IMR-90 (cell line): ENCODE measurements around the gene RAB5B.

ENCODE experiments used
- BHLHE40 ChIP-seq: fragments of 150-350 bp; IDR thresholded peaks from 2 replicates; pipeline ENCODE4 v1.6.1; 2016; ENCODE audit warnings: mild to moderate bottlenecking, low read depth, low read length
- CEBPB ChIP-seq: IDR thresholded peaks from 2 replicates; pipeline ENCODE4 v1.6.1; 2012; ENCODE audit warnings: low read depth, low read length, improper control_type of control experiment
- CHD1 ChIP-seq: IDR thresholded peaks from 2 replicates; pipeline ENCODE4 v1.6.1; 2012; ENCODE audit warnings: low read depth, low read length, improper control_type of control experiment
- CTCF ChIP-seq: conservative IDR thresholded peaks from 2 replicates; pipeline ENCODE4 v1.5.1; 2012; ENCODE audit warnings: mild to moderate bottlenecking, low read depth, low read length, improper control_type of control experiment
- FOS ChIP-seq: fragments of 150-350 bp; IDR thresholded peaks from 2 replicates; pipeline ENCODE4 v1.6.1; 2016; ENCODE audit warnings: low read depth, low read length
- MXI1 ChIP-seq: IDR thresholded peaks from 2 replicates; pipeline ENCODE4 v1.6.1; 2012; ENCODE audit warnings: low read depth, mild to moderate bottlenecking, low read length, moderate library complexity, borderline replicate concordance
- NFE2L2 ChIP-seq: fragments of 150-350 bp; IDR thresholded peaks from 2 replicates; pipeline ENCODE4 v1.6.1; 2016; ENCODE audit warnings: low read depth, mild to moderate bottlenecking, low read length
- POLR2A ChIP-seq: IDR thresholded peaks from 2 replicates; pipeline ENCODE4 v1.6.1; 2012; ENCODE audit warnings: mild to moderate bottlenecking, low read depth, low read length
- RAD21 ChIP-seq: IDR thresholded peaks from 2 replicates; pipeline ENCODE4 v1.6.1; 2012; ENCODE audit warnings: low read length, improper control_type of control experiment
- RCOR1 ChIP-seq: IDR thresholded peaks from 2 replicates; pipeline ENCODE4 v1.6.1; 2012; ENCODE audit warnings: mild to moderate bottlenecking, low read length, improper control_type of control experiment; ENCODE audit not compliant: insufficient replicate concordance
- RFX5 ChIP-seq: IDR thresholded peaks from 2 replicates; pipeline ENCODE4 v1.8.0; 2012; ENCODE audit warnings: low read depth, mild to moderate bottlenecking, low read length, moderate library complexity
- SMC3 ChIP-seq: fragments of 150-350 bp; IDR thresholded peaks from 2 replicates; pipeline ENCODE4 v1.6.1; 2016; ENCODE audit warnings: low read depth, mild to moderate bottlenecking, antibody characterized with exemption, low read length, moderate library complexity
- USF2 ChIP-seq: fragments of 150-350 bp; IDR thresholded peaks from 2 replicates; pipeline ENCODE4 v1.6.1; 2017; ENCODE audit warnings: mild to moderate bottlenecking, antibody characterized with exemption, low read length, low read depth

DNA sequence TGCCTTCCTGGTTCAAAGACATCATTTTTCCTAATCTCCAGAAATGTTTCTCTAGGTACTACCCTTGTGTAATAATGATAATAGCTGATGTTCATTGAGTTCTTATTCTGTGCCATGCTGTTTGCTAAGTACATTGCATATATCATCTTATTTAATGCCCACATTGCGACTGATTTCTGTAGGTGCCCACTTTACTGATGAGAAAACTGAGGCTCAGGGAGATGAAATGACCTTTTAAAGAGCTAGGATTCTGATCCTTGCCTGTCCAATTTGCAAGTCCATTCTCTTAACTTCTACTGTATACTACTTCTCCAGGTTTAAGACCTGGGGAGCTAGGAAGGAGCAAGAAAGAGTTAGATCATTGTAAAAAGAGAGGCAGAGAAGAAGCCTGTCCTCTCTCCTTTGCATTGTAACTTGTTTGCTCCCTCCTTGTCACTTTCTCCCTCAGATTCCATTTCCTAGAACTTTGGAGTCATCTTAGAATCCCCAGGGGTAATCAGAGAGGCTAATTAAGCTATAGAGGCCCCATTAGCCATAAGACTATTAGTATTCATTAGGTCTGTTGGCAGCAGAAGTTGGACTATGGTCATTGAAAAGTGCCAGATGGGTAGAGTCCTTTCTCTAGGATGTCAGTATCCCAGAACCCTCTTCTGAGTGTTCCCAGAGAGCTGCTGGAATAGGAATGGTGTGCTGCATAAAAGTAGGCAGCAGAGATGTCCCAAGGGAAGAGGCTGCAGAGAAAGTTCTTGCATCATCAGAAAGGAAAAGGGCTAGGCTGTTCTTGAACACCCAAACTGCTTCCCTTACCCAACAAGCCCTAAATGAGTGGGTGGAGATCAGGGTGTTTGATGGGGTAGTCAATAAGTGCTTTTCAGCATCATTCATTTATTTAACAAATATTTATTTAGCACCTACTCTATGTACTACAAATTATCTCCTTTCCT lies 39.8 kb upstream of the RAB5B start:
- no peak for TF ChIP-seq POLR2A
- TF ChIP-seq SMC3: no peak
- TF ChIP-seq CTCF: no peak
- no peak for TF ChIP-seq BHLHE40
- peak; percentile 27; the same call in 1 of the 2 replicates for TF ChIP-seq CEBPB
- no peak for TF ChIP-seq MXI1
- no peak for TF ChIP-seq NFE2L2
- TF ChIP-seq RAD21: no peak
- TF ChIP-seq USF2: no peak
- TF ChIP-seq RCOR1: no peak
- TF ChIP-seq RFX5: no peak
- TF ChIP-seq CHD1: no peak
- TF ChIP-seq FOS: no peak
